GM03348 (cell line): ENCODE data around the gene DRC1.
A peak's percentile ranks its signal among the peaks of the same experiment; 100 is the strongest.

Experiments
- DNase-seq: peaks from one replicate; pipeline ENCODE4 v3.0.0; 2012; ENCODE audit warnings: low spot score

Gene DRC1

DNA sequence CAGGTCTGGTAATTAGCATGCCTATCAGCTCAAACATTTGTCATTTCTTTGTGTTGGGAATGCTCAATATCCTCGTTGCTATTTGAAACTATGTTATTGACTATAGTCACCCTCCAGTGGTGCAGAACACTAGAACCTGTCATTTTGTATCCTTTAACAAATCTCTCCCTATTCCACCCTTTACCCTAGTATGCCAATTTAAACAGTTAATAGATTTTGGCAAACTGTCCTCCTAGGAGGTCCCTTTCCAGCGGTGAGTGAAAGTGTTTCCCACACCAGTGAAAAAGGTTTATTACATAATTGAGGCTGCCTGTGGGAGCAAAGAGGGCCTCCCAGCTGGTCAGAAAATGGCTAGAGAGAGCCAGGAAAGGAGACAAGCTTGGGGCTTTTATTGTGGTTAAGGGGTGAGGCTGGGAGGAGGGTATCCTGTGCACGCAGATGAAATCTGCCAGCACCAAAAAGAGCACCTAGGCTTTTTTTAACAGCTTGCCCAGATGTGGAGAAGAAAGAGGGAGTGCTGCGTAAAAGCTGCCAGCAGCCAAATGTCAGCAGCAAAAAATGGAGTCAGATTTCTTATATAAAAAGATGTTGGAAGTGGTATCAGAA, 1.8 kb upstream of the DRC1 start:
- DNase-seq: no peak

- DNase-seq: no peak
Observed at GRCh38 chr2:26400723-26401122, 997 bp upstream of the DRC1 start.

DNA sequence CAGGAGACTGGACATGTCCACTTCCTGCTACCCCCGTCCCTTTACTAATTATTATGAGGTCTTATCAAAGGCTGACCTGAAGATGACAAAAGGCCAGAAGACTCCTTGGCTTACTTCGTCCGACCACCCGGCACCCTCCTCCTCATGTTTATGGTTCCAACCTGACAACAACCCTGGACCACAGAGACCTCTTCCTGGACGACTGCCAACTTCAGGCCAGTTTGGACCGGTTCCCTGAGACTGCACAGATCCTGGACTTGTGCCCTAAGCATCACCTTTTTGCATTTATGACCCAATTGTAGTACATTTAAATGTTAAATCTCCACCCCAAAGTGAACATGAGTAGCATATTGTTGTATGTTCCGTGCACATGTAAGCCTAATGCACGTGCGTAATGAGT, 5.8 kb downstream of the DRC1 start:
- DNase-seq: no peak

- DNase-seq: no peak
Observed at GRCh38 chr2:26409785-26410184, 8.1 kb downstream of the DRC1 start.

DNA sequence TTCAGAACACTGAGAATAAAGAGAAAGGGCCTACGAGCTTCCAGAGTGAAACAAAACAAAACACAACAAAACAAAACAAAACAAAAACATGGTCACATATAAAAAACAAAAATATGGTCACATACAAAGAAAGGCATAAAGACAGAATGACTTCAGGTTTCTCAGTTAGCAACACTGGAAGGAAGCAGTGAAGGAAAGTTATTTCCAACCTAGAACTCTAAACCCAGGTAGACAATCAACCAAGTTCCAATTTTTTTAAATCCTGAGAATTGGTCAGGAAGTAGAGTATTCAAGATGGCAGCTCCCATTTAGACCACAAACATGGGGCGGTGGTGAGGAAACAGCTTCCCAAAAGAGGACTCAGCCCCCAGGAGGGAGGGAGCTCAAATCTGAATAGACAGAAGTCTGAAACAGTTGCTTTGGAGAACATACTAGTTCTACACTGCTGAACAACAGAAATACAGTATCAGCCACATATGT, 9.1 kb downstream of the DRC1 start:
- no peak for DNase-seq

DNA sequence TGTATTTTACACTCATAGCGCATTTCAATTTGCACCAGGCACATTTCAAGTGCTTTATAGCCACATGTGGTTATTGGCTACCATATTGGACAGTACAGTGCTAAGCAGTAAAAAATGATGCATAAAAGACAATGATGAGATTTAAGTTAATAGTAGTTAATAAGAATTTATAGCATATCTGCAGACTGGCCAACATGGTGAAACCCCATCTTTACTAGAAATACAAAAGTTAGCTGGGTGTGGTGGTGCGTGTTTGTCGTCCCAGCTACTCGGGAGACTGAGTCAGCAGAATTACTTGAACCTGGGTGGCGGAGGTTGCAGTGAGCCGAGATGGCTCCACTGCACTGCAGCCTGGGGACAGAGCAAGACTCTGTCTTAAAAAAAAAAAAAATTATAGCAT, 9.7 kb downstream of the DRC1 start:
- DNase-seq: no peak

- DNase-seq: no peak
Observed at GRCh38 chr2:26412091-26412673, 10.5 kb downstream of the DRC1 start.

DNA sequence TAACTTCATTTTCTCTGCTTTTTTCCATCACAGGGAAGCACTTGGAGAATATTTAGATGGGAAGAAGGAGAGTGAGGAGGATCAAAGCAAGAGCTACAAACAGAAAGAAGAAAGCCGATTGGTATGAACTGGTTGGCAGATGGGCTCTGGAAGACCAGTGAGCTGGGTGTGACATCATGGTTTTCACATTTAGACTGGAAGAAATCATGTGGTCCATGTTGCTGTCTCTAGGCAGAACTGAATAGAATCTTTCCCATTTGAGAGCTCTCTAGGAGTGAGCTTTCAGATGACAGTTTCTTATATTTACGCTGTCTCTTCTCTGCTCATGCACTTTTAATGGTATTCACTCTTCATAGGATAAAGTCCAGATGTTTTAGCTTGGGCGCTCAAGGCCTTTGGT, 12.6 kb downstream of the DRC1 start:
- DNase-seq: no peak

DNA sequence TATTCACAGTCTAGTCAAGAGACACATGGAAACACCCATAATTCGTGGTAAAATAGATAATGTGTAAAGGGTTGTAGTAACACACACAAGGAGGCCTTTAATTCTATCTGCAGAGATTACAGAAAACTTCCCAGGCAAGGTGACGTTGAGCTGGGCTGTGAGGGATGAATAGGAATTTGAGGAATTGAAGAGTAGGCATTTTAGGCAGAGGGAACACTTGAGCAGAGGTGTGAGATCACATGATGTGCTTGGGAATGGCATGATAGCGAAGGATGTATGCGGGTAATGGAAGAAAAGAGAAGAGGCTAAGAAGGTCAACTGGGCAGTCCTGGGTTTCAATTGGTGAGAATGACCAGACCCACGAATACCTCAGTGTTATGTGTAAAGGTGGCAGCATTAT, 20.2 kb downstream of the DRC1 start:
- no peak for DNase-seq

DNA sequence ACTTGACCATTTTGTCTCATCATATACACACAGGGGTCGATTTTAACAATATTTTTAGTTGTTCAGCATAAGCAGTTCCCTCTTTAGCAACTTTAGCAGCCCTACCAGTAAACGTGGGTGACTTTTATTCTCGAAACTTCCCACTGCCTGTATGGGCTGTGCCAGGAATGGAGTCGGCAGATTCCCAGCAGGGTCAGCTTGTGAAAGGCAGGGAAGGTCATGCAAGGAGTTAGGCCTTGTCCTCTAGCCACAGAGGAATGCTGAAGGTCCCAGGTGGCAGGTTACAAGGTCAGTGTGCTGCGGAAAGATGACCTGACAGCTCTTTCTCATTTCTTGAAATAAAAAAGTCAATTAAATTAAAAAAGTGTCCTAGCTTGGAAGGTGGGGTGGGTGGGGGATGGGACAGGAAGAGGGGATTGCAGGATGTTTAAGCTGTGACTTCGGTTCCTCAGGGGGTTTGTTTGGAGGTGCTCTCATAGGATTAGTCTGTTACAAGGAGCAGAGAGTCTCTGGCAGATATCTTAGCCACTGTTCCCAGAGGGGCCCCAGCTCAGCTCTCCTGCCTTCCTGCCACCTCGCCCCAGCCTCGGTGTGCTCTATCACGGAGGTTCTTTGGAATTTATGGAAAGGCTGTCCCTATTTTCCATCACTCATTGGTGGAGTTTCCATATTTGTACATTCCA, 21.4 kb downstream of the DRC1 start:
- DNase-seq: no peak

GRCh38 chr2:26423750-26424149, 22.0 kb downstream of the DRC1 start:
- DNase-seq: no peak

DNA sequence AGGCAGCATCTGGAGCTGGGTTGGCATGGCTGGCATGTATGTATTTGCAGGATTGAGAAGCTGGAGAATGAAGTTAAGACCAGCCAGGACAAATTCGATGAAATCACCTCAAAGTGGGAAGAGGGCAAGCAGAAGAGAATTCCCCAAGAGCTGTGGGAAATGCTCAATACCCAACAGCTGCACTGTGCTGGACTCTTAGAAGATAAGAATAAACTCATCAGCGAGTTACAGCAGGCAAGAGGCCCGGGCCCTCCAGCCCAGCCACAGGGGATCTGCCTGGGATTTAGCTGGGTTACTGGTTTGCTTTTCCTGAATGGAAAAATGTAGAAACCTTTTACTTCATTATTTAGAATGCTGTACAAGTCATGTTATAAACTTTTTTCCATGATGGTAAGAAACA, 22.5 kb downstream of the DRC1 start:
- no peak for DNase-seq

GRCh38 chr2:26428846-26429245, 27.1 kb downstream of the DRC1 start:
- no peak for DNase-seq

DNA sequence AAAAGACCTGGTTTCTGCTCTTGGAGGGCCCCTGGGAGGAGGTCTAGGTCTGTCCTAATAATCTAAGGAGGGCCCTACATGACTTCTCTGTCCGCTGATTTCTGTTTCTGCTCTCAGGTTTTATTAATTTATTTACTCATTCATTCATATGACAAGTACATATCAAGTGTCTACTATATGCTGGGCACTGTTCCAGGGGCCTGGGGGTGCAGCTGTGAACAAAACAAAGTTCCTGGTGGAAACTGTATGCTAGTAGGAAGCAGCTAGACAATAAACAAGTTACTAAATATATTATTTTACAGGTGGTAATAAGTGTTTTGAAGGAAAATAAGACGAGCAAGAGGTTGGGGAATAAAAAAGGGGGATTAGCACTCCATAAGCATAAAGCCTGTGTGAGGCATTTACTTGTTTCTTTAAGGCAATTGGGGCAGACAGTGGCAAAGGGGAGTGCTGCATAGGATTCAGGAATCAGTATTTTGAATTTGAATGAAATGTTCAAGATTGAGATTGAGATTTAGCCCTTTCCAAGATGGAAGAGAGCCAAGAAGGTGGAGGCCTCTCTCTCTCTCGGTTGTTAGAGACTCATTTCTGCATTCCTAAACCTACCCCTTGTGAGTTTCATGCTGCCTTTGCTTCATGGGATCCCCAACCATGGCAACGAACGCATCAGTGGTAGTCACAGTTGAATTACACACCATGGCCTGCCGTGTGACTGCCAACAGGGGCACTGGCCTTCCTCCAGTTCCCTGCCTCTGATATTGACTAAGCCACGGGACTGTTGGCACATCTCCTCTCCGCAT, 28.3 kb downstream of the DRC1 start:
- DNase-seq: no peak

DNA sequence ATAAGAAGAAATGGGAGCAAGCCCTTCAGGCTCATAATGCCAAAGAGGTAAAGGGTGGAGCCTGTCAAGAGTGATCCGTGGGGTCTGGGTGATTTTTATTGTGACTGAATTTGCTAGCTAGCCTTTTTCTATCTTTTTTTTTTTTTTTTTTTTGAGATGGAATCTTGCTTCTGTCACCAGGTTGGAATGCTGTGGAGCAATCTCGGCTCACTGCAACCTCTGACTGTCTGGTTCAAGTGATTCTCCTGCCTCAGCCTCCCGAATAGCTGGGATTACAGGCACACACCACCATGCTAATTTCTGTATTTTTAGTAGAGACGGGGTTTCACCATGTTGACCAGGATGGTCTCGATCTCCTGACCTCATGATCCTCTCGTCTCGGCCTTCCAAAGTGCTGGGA, 29.1 kb downstream of the DRC1 start:
- DNase-seq: no peak

GRCh38 chr2:26432363-26432762, 30.6 kb downstream of the DRC1 start:
- no peak for DNase-seq

GRCh38 chr2:26432859-26433258, 31.1 kb downstream of the DRC1 start:
- no peak for DNase-seq

DNA sequence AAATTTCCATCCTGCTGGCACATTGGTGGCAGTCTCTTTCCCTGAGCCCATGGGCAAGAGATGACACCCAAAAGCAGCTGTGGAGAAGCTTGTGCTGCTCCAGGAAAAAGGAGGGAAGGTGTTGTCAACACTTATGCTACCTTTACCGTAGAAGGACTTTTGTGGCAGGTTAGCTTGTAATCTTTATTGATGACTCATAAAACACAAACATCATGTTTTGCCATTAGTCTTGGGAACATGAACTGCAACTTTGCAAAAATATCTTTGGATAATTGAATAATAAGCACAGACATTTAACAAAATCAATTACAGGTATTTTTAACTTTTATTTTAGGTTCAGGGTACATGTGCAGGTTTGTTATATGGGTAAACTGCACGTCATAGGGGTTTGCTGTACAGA, 33.4 kb downstream of the DRC1 start:
- no peak for DNase-seq

DNA sequence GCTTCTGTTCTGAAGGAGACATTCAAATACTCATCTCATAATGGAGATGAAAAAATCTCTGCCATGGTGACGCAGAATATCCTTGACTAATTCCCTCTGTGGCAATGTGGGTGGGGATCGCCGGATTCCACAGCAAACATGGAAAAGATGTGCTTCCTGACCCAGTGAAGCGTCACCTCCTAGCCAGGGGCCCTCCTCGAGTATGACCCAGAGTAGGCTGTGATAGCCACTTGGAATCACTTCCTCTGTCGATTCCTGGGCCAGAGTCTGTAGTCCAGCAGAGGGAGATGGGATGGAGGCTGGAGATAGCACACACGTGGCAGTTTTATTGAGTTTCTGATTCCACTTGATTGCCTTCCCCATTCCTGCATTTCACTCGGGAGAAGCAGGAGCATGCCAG, 36.8 kb downstream of the DRC1 start:
- DNase-seq: peak; percentile 76

GRCh38 chr2:26438926-26439325, 37.2 kb downstream of the DRC1 start:
- DNase-seq: no peak

DNA sequence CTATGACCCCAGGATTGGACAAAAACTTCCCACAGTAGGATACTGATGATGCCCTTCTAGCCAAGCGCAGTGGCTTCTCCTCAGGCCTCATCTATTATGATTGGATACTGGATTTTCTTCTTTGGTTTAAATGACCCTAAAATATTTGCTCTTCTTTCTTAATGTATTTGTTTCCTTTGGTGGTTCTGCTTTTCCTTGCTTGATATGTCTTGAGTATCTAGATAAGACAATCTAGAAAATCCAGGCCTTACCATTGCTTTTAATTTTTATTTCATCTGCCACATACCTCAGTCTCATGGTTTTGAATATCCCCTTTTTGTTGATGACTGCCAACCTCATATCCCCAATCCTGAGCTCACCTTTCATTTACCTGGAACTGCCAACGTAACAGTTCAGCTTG, 40.6 kb downstream of the DRC1 start:
- DNase-seq: no peak

- DNase-seq: no peak
Observed at GRCh38 chr2:26442707-26443106, 41.0 kb downstream of the DRC1 start.

DNA sequence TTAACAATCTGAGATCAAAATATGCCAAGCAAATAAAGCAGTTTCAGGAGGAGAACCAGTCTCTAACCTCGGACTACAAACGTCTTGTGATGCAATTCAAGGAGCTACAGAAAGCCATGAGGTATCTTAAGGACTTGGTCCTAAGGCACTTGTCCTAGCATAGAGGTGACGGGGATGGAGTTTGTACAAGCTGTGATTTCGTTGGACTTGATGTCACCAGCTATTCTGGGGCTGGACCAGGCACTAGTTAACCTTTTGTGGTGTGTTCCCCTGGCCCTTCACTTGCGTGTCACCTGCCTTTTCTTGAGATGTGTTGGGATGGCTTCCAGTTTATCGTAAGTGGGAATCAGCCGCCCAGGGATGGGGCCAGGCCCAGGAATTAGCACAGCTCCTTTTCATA, 42.5 kb downstream of the DRC1 start:
- DNase-seq: no peak
